DMS114 treated with DMSO at 0.1 percent for 48 hours (cell line): Measurements from ENCODE around the gene DYSF.

Experiments used
- DNase-seq: peaks from one replicate; lab custom pipeline; 2025; ENCODE audit not compliant: unreplicated experiment; lab: John Stamatoyannopoulos, UW

The DYSF gene

DNA sequence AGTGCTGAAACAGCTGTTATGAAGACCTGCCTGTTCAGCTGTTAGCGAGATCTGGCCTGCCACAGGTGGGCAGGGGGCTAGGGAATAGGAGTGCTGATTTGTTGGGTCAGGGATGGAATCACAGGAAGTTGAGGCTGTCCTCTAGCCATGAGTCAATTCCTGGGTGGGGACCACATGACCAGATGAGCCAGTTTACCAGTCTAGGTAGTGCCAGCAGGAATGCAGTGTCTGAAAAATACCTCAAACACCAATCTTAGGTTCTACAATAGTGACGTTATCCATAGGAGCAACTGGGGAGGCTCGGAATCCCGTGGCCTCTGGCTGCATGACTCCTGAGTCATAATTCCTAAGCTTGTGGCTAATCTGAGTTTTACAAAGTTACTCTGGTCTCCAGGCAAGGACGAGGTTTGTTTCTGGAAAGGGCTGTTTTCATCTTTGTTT, 44.9 kb downstream of the DYSF start:
- no peak for DNase-seq

DNA sequence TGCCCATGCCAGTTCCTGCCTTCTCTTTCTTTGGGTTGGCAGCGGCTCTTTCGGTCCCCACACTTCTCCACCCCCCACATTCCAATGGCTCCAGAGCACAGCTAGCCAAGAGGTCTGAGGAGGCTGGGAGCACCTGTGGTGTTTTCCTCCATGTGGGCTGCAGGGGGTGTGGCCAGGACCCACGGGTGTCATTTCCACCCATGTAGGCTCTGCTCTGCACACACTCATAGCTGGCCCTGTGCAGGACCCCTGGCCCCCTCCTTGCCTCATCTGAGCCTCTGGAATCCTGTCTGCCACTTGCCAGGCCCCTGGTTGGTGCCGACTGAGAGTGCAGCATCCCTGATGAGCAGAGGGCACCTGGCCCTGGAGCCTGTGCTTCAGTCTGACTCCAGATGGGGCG, 46.3 kb downstream of the DYSF start:
- no peak for DNase-seq

DNA sequence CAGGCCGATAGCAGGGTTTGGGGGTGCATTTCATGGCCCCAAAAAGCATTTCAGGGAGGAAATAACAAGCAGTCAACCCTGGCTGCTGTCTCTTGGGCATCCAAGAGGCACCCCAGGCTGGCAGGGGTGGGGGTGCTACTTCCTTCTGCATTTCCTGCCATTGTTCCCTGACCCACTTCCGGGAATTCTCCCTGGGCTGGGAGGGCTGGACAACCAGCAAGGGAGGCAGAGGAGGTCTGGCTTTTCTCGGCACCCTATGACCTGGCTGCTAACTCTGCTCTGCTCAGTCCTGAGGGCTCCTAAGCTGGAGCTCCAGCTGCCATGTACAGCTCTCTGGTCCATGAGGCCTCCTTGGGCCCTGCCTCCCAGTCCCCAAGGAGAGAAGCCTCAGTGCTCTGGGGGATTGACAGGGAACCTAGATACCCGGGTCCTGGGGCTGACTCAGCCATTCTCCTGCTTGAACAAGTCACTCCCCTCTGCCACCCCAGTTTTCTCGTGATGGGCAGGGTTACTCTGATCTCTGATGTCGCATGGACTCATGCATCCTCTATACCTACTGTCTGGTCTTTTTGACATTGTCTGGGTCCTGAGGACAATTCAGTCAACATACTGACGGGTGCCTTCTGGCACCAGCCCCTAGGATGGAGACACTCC, 47.2 kb downstream of the DYSF start:
- DNase-seq, result no peak

DNA sequence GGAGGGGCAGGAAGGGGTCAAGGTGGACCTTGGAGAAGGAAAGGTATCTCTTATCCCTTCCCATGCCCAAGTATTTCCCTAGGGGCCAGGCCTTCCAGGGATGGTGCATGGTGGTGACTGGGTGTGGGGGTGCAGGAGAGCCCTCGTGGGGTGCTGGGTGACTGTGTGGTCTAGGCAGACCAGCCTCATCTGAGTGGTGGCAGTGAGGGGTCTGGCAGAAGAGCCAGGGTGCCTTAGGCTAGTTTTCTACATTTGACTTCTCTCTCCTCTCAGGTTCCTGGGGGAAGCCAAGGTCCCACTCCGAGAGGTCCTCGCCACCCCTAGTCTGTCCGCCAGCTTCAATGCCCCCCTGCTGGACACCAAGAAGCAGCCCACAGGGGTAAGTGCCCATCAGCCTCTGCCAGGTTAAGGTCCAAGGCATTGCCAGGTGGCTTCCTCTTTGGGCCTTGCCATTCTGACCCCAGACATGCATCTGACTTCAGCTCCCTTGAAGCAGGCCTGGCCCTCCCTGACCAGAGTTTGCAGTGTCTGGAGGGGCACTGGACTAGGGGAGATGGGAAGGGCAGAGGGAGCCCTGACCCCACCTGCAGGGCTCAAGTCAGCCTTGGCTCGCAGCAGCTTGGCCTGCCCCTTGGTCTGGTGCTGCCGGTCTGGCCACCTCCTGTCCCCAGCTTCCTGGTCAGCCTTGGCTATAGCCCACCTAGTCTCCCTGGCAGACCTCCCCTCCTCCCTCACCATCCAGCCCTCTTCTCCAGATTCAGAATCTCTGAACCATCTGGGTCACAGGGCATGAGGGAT, 49.8 kb downstream of the DYSF start:
- DNase-seq, result no peak

DNA sequence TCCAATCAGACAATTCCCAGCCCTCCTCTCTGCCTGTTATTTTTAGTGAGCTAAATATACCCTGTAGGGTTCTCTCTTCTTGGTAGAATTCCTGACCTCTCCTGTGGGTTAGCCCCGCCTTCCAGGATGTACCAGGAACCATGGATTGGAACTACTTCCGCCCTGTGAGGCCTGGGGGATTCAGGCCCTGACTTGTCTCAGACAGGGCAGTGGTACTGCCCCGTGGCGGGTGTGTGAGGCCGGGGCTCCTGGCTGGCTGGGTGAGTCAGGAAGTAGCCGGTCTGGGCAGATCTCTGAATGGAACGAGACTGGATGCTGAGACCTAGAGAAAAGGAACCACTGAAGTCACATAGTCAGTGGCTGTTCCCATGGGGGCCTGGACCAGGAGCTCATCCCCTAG, 50.5 kb downstream of the DYSF start:
- no peak for DNase-seq

DNA sequence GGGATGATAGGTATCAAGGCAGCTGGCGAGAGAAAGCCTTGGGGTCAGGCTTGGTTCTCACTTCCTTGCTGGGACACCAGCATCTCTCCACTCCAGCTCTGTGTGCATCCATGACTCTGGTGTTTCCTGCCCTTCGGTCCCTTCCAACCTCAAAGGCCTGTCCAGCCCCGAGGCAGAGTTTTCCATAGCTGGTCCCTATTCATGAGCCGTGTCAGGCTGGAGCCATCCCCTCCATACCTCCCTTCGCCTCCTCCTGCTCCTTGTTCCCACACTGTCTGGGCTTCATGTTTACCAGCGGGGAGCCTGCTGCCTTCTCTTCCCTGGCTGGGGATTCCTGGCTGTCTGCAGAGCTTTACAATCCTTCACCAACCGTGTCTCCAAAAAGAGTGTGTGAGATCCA, 51.2 kb downstream of the DYSF start:
- DNase-seq, result no peak

DNA sequence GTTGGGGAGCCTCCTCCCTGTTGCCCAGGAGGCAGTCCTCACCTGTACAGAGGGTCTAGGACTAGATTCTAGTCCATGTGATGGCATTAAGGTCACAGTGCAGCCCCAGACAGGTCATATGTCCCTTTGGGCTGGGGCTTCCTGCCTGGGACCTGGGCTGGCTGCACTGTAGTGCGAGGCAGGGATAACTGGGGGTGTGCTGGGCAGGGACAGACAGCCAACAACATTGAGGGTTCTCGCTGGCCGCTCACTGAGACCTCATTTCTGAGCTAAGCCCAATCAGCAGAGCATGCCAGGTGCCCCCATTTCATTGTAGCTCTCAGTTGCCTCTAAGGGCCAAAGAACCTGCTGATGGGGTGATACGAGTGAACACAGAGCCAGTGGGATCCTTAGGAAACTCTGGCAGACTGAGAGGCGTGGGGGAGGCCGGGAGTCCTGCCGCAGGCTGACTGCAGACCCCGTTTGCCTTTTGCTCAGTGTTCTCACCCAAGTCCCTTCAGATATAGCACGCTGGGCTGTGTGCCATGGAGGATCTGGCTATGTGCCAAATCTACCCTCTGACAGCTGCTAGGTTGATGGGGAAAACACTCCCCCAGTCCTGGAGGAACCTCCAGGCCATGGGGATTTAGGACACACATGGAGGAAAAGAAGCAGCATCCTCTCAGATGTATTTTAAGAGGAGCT, 51.9 kb downstream of the DYSF start:
- no peak for DNase-seq

DNA sequence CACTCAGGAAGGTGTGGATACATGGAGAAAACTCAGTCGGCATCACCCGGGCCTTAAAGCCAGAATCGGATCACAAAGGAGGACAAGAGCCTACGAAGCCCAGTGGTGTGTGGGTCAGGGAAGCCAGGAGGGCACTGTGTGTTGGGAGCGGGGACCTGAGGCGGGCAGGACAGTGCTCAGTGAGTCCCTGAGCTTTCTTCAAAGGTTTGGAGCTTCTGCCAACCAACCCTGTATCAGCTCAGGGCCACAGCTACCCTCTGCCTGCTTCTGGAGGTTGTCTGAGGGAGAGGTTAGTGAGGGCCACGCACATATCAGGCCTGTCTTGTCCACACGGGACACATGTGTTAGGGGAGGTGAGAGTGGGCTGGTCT, 52.4 kb downstream of the DYSF start:
- DNase-seq, result no peak

DNA sequence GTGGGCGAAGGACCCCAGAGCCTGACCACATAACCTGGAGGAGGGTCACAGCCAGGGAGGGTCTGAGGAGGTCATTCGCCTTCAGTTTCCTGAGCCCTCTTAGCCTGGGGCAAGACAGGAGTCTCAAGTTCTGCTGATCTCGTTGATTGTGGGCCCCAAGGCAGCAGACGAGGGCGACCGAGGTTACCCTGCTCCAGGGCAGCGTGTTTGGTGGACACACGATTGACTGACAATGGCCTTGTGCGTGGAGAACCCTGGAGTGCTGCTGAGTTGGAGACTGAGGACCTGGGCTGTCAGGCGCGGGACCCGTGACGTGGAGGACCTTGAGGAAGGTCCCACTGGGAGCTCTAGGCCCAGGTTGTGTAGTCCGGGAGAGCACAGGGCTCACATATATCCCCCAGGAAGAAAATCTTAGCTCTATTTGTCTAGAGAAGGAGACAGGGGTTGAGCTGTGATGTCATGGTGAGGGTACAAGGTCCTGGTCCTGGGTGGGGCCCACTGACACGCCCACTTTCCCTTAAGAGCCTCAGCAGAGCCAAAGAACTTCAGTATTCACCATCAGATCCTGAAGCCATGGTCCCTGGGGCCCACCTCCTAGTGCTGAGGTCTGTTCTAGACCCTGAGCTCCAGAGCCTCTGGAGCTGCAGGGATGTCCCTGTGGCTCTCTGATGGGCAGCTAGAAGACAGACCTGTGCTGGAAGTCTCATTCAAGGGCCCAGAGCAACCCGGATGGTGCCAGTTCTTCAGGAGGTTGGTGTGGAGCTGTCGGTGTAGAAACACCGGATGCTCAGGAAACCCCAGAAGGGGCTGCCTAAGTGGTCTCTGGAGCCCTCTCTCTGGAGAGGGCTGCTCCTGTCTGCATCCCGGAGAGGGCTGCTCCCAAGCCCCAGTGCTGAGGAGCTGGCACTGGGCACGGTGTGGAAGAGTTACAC, 53.1 kb downstream of the DYSF start:
- DNase-seq, result no peak

DNA sequence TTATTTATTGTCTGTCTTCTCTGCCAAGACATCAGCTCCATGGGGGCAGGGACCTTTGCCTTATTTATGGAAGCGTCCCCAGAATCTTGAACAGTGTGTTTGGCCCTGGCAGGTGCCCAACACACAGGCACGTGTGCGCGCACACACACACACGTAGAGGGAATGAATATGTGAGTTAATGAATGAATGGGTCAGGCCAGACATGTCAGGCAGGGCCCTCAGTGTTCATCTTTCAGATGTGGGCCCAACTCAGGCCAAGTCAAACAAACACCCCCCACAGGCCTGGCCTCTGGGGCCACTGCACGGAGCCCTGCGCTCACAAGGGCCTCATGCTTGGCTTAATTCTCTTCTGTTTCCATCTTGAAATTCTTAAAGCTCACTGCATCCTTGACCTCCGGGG, 54.1 kb downstream of the DYSF start:
- DNase-seq, result no peak

DNA sequence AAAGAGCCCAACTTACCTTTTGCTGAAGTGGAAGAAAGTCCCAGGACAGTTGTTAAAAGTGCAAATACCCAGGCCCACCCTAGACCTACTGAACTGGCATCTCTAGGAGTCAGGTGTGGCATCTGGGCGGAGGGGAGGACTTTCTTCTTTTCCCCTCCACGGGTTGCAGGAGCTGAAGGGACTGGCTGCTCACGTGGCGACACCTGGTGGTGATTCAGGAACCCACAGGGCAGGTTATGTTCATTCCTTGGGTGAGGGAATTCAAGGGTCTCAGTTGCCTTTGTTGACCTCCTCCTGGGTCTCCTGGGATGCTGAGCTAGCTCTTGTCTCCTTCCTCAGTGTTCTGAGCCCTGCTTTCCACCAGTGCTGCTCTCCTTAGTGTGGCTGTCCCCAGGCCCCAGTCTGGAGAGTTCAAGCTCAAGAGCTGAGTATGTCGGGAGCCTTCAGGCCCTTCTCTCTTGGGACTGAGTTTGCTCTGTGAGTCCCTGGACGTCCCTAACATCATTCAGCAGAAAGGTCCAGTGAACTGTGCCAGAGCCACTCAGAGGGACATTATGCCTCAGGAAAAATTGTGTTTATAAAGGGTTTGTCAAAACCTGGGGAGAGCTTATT, 56.9 kb downstream of the DYSF start:
- peak; percentile 65 for DNase-seq

DNA sequence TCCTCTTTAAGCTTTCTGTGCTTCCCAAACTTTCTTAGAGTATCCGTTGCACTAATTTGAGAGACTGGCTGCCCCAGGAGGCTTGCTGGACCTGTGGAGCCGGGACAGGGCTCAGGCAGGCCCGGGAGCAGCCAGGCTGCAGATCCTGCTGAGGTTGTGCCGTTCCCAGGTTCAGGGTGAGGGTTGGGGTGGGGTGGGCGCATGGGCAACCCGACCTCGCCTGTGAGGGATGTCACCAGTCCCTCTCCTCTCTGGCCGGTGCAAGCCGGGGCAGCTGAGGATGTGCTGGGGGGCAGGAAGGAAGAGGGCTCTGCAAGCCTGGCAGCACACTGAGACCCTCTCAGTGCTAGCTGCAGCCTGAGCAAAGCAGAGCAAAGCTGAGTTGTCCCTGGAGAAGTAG, 57.6 kb downstream of the DYSF start:
- DNase-seq, result no peak

DNA sequence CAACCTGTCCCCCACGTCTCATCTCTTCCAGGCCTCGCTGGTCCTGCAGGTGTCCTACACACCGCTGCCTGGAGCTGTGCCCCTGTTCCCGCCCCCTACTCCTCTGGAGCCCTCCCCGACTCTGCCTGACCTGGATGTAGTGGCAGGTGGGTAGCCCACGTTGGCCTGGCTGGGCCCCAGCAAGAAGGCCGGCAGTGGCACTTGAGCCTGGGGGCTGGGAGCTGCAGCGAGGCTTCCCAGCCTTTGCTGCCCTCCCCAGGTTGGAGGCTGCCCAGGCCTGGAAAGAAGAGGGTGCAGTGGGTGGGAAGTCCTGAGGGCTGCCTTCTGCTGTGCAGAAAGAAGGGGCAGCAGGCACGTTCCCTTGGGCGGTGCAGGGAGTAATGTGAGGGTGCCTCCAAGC, 58.4 kb downstream of the DYSF start:
- no peak for DNase-seq

DNA sequence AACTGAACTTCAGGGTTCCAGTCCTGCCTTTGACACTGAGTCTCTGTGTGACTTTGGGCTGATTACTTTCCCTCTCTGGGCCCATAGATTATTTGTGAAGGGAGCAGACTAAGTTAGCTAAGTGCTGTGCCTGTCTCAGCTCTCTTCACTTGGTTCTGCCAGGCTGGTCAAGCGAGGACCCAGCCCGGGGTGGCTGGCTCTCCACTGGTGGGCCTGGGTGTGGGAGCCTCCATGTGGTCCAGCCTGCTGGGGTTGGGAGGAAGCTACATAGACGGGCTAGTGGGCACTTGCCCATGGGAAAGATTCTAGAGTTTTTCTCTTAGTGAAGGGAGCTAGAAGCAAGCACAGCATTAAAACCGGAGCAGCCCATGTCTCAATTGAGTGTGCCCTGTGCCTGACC, 59.0 kb downstream of the DYSF start:
- DNase-seq, result no peak

DNA sequence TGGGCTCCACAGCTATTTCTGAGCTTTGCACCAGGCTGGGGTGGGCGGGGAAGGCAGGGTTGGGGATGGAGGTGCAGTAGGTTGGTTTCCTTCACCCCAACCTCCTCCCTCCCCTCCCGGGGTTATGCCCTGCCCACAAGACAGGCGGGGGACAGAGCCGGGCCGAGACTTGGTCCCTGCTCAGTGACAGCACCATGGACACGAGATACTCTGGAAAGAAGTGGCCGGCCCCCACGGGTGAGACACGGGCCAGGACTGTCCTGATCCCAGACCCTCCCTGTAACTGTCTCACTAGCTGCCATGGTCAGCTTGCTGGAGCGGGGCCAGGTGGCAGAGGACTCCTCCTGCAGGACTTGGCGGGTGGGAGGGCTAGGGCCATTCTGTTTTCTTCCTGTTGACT, 59.7 kb downstream of the DYSF start:
- no peak for DNase-seq

DNA sequence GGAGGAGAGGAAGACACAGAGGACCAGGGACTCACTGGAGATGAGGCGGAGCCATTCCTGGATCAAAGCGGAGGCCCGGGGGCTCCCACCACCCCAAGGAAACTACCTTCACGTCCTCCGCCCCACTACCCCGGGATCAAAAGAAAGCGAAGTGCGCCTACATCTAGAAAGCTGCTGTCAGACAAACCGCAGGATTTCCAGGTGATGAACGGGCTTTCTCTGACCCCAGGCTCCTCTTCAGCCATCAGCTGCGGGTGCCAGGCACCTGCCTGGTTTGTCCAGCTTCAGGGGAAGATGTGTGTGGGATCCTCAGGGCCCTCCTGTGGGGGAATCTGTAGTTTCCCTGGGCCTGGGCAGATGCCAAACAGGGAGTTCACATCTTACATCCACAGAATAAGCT, 60.4 kb downstream of the DYSF start:
- no peak for DNase-seq

DNA sequence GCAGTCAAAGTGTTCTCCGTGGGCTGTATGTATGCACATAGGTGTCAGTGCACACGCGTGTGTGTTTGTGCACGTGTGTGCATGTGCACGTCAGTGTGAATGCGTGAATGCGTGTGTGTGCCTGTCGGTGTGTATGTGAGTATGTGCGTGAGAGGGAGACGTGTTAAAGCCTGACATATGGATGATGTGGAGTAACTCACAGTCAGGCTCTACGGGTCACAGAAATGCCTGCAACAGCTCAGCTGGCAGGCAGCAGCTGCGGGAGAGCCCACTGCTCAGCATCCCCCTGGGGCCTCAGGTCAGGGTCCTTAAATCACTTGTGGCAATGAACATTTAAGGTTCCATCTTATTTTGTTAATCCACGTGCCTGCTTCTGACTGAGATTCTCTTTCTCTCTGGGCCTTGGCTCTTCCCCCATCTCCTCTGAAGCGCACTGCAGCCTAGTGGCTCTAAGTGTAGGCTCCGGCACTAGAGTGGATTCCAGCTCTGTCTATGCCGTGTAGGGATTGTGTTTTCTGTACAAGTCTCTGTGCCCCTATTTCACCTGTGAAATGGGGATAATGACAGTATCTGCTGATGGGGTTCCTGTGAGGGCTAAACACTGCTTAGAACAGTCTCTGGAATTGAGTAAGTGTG, 63.0 kb downstream of the DYSF start:
- no peak for DNase-seq

DNA sequence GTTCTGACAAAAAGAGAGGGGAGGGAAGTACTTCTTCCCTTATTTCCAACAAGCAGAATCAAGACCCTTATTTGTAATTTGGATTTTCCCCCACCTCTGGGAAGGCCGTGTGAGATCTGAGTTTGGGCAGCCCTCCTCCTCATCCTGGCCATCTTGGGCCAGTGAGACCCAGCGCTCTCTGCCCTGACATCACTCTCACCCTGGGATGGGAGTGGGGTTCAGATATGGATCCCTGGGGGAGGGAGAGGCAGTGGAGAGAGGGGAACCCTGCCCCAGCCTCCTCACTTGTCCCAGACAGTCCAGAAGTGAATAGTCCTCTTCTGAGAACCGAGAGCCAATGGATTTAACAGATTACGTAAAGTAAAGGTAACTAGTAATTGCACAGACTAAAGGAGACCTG, 64.5 kb downstream of the DYSF start:
- DNase-seq, result no peak

DNA sequence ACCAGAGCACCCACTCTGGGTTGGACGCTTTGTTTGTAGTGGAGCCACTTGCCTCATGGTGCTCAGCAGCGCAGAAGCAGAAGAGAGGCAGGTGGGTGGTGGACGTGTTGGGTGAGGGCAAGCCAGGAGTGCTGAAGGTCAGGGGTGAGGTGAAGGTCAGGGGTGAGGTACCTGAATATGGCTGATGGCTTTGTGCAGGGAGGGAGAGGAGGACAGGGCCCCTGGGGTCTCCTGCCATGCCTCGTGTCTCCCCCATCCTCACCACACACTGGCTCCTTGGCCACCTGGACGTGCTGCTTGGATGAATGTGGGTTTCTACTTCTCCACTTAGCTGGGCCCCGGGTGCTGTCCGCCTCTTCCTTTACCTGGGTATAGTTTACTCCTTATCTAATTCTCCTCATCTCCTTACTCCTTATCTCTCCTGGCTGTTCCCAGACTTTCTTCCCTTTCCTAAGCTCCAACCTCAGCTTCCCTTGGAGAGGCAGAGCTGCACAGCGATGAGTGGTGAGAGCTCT, 68.1 kb downstream of the DYSF start:
- no peak for DNase-seq

DNA sequence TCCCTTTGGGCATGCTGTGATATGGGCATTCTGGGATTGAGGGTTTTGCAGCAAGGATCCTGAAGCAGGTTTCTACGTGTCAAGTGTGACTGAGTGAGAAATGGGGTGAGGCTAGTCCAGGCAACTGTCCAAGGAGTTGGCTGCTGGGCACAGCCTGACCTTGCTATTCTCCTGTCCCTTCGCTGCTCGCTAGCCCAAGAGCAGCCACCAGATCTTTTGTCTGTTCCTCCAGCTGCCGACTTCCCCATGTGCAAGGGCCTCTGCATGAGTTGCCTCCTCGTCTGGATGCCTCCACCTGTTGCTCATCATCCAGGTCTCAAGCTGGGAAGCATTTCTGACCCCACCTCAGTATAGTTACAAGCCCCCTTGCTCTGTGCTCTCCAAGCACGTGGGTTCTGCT, 71.1 kb downstream of the DYSF start:
- no peak for DNase-seq
